ENCODE results near the gene TPO.

- TF ChIP-seq REST (IDR thresholded peaks at IDR 0.05; ENCODE audit: insufficient read depth in 1 of 2, low read depth in 2 of 2, low read length in 2 of 2) (no peak), SIN3A (IDR thresholded peaks at IDR 0.05; ENCODE audit: borderline replicate concordance, insufficient read depth, low read length) (no peak), TAF1 (IDR thresholded peaks at IDR 0.05; ENCODE audit: borderline replicate concordance, insufficient read depth, low read length) (no peak), POLR2AphosphoS5 (IDR thresholded peaks at IDR 0.05; ENCODE audit: low read depth, low read length) (no peak), FOXP2 (optimal IDR thresholded peaks at IDR 0.05; ENCODE audit: borderline replicate concordance, extremely low read depth, extremely low read length, insufficient read depth) (no peak)
Observed at GRCh38 chr2:1472350-1472749, 59.1 kb downstream of the TPO start.

Data from PFSK-1 (cell line).